Suprapubic skin (tissue), 4 donors: ENCODE data around the gene ARID3A. TPM values are rescaled to one million over a fixed set of nuclear protein-coding genes. Genes with fewer than 3 reads are reported as not detected.

Source experiments
- DNase-seq, 2 donors: peaks; one replicate each; pipeline ENCODE4 v3.0.0-alpha.2; 2019; ENCODE audit warnings: low spot score in 2 of 2
- H3K27ac ChIP-seq: fragments of 200-600 bp; sonication (generic); one replicate; pipeline ENCODE4 v1.5.1; 2019
- H3K27me3 ChIP-seq: fragments of 200-600 bp; sonication (generic); one replicate; pipeline ENCODE4 v1.5.1; 2019
- H3K36me3 ChIP-seq: fragments of 200-600 bp; sonication (generic); one replicate; pipeline ENCODE4 v1.5.1; 2019
- H3K4me1 ChIP-seq: fragments of 200-600 bp; sonication (generic); one replicate; pipeline ENCODE4 v1.5.1; 2019
- H3K4me3 ChIP-seq: fragments of 200-600 bp; sonication (generic); one replicate; pipeline ENCODE4 v1.5.1; 2019; ENCODE audit warnings: mild to moderate bottlenecking
- H3K9me3 ChIP-seq: fragments of 200-600 bp; sonication (generic); one replicate; pipeline ENCODE4 v1.5.1; 2019
- EP300 ChIP-seq: sonication (generic); formaldehyde crosslinking; IDR thresholded peaks from one replicate; pipeline ENCODE4 v1.6.1; 2017; ENCODE audit warnings: antibody characterized with exemption
- POLR2A ChIP-seq, 2 donors: fragments of 450-650 bp; IDR thresholded peaks; one replicate each; pipeline ENCODE4 v1.6.1; 2017; ENCODE audit warnings: antibody characterized with exemption in 2 of 2, mild to moderate bottlenecking in 2 of 2, moderate library complexity in 2 of 2
- POLR2AphosphoS5 ChIP-seq, 3 donors: sonication (generic); formaldehyde crosslinking; IDR thresholded peaks; one replicate each; pipeline ENCODE4 v1.6.1; 2017; ENCODE audit warnings: antibody characterized with exemption in 3 of 3
- WGBS: methylation state at CpG from one replicate; pipeline ENCODE4 v1.1.5; 2018; 5-methylcytosine and 5-hydroxymethylcytosine counted together
- total RNA-seq, 4 donors: library from RNA; depleted of rRNA; stranded (reverse); fragments of >200 nt; gene quantifications; one replicate each; pipeline ENCODE4 v1.1.0, GENCODE V29; 2016
- TF ChIP-seq, protein P1 (sequence below), 2 donors: fragments of 200-600 bp in 1 of 2; fragments of 450-650 bp in 1 of 2; sonication (generic) in 1 of 2; IDR thresholded peaks; one replicate each; pipeline ENCODE4 v1.5.1; 2016 to 2019; ENCODE audit warnings: antibody characterized with exemption in 2 of 2, mild to moderate bottlenecking in 1 of 2, moderate library complexity in 1 of 2

Gene ARID3A
- total RNA-seq, 4 donors from 2014 or later, result 4.7 to 7.5 (median 6.1) TPM

DNA sequence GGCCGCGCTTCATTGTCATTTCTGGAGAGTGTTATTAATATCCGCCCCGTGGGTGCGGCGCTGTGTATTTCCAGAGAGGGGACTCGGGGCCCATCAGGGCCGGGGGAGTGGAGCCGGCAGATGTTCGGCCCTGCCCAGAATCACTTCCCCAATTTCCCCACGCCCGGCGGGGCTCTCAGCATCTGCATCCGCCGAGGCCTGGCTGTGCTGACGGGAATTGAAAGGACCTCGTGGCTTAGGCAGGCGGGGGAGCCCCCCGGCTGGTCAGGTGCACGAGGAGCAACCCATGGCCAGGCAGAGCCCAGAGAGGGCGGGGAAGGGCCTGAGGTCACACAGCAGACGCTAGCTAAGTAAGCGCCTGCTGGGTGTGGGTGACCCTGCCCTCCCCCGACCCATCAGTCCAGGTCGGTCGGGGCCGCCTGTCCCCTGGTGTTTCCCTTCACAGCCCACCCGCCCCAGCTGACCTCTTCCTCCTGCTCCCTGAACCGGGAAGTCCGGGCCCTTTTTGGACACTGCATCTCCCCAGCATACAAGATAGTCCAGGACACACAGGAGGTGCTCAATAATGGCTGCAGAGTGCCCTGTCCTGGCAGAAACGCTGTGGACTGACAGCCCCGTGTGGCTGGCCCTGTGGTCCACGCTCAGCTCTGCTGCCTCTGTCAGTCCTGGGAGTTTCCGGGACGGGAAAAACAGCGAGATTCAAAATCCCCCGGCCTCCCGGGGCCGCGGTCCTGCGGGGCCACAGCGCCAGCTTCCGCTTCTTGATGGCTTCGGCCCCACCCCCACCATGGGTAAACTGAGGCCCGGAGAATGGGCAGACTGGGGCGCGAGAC is 22.1 kb downstream of the ARID3A start:
- Histone ChIP-seq H3K27me3 (no peaks in the 10 kb centered on the region), H3K27ac (no peak overlapping the region), H3K9me3 (no peaks in the 10 kb centered on the region), H3K36me3 (no peaks in the 10 kb centered on the region), H3K4me1 (peaks cover 20% of the 10 kb centered on the region), H3K4me3 (no peak overlapping the region)
- DNase-seq, result no peak
- 90% methylated on average over 37 of the region's 47 CpGs for WGBS
- TF ChIP-seq POLR2AphosphoS5 (IDR thresholded peaks at IDR 0.05) (no peak), POLR2A (IDR thresholded peaks at IDR 0.05) (no peak), EP300 (no peak)
- TF ChIP-seq, protein P1, sequence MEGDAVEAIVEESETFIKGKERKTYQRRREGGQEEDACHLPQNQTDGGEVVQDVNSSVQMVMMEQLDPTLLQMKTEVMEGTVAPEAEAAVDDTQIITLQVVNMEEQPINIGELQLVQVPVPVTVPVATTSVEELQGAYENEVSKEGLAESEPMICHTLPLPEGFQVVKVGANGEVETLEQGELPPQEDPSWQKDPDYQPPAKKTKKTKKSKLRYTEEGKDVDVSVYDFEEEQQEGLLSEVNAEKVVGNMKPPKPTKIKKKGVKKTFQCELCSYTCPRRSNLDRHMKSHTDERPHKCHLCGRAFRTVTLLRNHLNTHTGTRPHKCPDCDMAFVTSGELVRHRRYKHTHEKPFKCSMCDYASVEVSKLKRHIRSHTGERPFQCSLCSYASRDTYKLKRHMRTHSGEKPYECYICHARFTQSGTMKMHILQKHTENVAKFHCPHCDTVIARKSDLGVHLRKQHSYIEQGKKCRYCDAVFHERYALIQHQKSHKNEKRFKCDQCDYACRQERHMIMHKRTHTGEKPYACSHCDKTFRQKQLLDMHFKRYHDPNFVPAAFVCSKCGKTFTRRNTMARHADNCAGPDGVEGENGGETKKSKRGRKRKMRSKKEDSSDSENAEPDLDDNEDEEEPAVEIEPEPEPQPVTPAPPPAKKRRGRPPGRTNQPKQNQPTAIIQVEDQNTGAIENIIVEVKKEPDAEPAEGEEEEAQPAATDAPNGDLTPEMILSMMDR (IDR thresholded peaks at IDR 0.05), result no peak

DNA sequence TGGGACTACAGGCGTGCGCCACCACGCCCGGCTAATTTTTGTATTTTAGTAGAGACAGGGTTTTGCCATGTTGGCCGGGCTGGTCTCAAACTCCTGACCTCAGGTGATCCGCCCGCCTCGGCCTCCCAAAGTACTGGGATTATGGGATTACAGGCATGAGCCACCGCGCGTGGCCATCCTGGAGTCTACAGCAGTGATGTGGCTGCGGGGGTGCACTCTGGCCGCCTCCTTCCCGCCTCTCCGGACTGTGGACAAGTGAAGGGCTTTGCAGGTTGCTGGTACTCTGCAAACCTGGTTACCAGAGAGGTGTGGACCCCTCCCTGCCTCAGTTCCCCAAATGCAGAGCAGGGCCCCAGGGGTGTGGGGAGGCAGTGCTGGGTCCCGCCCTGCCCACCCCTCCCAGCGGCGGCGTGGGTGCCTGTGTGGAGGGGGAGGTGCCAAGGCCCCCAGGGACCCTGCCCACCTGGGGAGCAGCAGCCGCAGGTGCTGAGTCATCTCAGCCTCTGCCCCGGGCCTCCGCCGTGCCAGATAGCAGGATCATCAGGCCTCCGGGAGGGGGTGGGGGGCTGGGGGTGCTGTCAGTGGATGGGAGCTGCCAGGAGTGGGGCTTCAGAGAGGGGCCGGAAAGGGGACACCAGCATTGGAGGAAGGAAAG is 23.1 kb downstream of the ARID3A start:
- H3K27me3 ChIP-seq, result no peaks in the 10 kb centered on the region
- 97% methylated on average over 17 of the region's 25 CpGs for WGBS
- H3K4me3 ChIP-seq, result no peak overlapping the region
- H3K4me1 ChIP-seq, result peaks cover 25% of the 10 kb centered on the region
- H3K27ac ChIP-seq, result no peak overlapping the region
- H3K36me3 ChIP-seq, result no peaks in the 10 kb centered on the region
- TF ChIP-seq POLR2AphosphoS5 (IDR thresholded peaks at IDR 0.05) (no peak), EP300 (no peak), POLR2A (IDR thresholded peaks at IDR 0.05) (no peak)
- TF ChIP-seq, protein P1 (IDR thresholded peaks at IDR 0.05), result no peak
- no peaks in the 10 kb centered on the region for H3K9me3 ChIP-seq
- DNase-seq, result no peak

DNA sequence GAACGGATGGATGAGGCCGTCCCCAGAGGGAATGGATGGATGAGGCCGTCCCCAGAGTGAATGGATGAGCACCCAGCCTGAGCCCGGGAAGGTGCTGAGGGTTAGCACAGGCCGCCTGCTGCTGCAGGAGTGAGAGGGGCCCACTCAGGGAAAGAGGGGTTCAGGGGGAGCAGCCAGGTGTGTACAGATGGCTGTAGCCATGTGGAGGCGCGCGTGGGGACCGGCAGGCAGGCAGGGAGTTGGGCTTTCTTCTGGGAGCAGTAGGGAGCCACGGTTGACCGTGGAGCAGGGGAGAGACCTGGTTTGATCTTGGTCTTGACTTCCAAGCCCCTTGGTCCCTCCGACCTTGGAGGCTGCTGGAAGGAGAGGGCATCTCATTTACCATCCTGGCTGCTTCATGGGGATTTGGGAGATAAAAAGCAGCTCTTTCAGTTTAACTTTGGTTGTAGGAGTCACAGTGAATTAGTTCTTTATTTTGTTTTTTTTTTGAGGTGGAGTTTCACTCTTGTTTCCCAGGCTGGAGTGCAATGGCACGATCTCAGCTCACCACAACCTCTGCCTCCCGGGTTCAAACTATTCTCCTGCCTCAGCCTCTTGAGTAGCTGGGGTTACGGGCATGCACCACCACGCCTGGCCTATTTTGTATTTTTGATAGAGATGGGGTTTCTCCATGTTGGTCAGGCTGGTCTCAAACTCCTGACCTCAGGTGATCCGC is 24.7 kb downstream of the ARID3A start:
- H3K27ac ChIP-seq, result no peak overlapping the region
- no peaks in the 10 kb centered on the region for H3K27me3 ChIP-seq
- 88% methylated on average over 17 of the region's 17 CpGs for WGBS
- peaks cover 14% of the 10 kb centered on the region for H3K4me1 ChIP-seq
- no peak overlapping the region for H3K4me3 ChIP-seq
- no peak for DNase-seq
- TF ChIP-seq POLR2AphosphoS5 (IDR thresholded peaks at IDR 0.05), result no peak
- TF ChIP-seq POLR2A (IDR thresholded peaks at IDR 0.05), result no peak
- TF ChIP-seq, protein P1 (IDR thresholded peaks at IDR 0.05), result no peak
- TF ChIP-seq EP300, result no peak
- H3K36me3 ChIP-seq, result no peaks in the 10 kb centered on the region
- H3K9me3 ChIP-seq, result no peaks in the 10 kb centered on the region

DNA sequence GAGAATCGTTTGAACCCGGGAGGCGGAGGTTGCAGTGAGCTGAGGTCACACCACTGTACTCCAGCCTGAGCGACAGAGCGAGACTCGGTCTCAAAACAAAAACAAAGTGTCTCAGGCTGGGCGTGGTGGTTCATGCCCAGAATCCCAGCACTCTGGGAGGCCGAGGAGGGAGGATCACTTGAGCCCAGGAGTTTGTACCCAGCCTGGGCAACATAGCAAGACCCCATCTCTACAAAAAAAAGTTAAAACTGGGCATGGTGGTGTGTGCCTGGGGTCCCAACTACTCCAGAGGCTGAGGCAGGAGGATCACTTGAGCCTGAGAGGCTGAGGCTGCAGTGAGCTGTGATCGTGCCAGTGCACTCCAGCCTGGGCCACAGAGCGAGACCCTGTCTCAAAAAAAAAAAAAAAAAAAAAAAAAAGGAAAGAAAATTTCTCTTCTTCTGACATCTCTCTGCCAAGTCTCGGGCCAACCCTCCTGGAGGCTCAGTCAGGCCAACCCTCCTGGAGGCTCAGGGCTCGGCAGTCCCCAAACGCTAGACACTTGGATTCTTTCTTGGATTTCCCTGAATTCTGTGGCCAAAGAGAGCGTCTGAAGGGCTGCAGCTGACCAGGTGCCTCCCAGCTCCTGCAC is 26.3 kb downstream of the ARID3A start:
- Histone ChIP-seq H3K36me3 (no peaks in the 10 kb centered on the region), H3K27me3 (no peaks in the 10 kb centered on the region), H3K27ac (no peak overlapping the region), H3K4me1 (peaks cover 14% of the 10 kb centered on the region), H3K4me3 (no peak overlapping the region), H3K9me3 (no peaks in the 10 kb centered on the region)
- TF ChIP-seq, protein P1 (IDR thresholded peaks at IDR 0.05), result no peak
- TF ChIP-seq POLR2A (IDR thresholded peaks at IDR 0.05), result no peak
- TF ChIP-seq EP300, result no peak
- TF ChIP-seq POLR2AphosphoS5 (IDR thresholded peaks at IDR 0.05), result no peak
- 91% methylated on average over 14 of the region's 14 CpGs for WGBS
- no peak for DNase-seq
